Activated CD4-positive, alpha-beta T cell treated with anti-CD3 and anti-CD28 coated beads, Interleukin-2, amount 50 U/mL, for 1 hour (primary cell): ENCODE results near the gene EFHD2.
A peak's percentile ranks its signal among the peaks of the same experiment; 100 is the strongest.
"Not testable (repeated sequence)": the region's sequence is repeated elsewhere in the genome, so short reads cannot be mapped to it uniquely, and the experiment has no call there.

Source experiments
- DNase-seq: peaks from one replicate; pipeline ENCODE4 v3.0.0-alpha.2; 2020

EFHD2 gene

GRCh38 chr1:15389828-15390227 lies 19.9 kb upstream of the EFHD2 start:
- DNase-seq = not testable (repeated sequence)

- DNase-seq = no peak
Measured at GRCh38 chr1:15390667-15391066, 19.0 kb upstream of the EFHD2 start.

GRCh38 chr1:15391366-15391765 lies 18.3 kb upstream of the EFHD2 start:
- no peak for DNase-seq

- DNase-seq = no peak
Measured at GRCh38 chr1:15393475-15394257, 16.0 kb upstream of the EFHD2 start.

- no peak for DNase-seq
Measured at GRCh38 chr1:15394258-15394690, 15.4 kb upstream of the EFHD2 start.

GRCh38 chr1:15397236-15397635 lies 12.5 kb upstream of the EFHD2 start:
- no peak for DNase-seq

- DNase-seq = no peak
Measured at GRCh38 chr1:15399710-15400109, 10.0 kb upstream of the EFHD2 start.

GRCh38 chr1:15400627-15401026 lies 9.1 kb upstream of the EFHD2 start:
- DNase-seq = no peak

GRCh38 chr1:15401391-15402055 lies 8.2 kb upstream of the EFHD2 start:
- DNase-seq = no peak

- DNase-seq = no peak
Measured at GRCh38 chr1:15402809-15403450, 6.8 kb upstream of the EFHD2 start.

GRCh38 chr1:15403962-15404580 lies 5.6 kb upstream of the EFHD2 start:
- DNase-seq = no peak

GRCh38 chr1:15405106-15405850 lies 4.4 kb upstream of the EFHD2 start:
- no peak for DNase-seq

- no peak for DNase-seq
Measured at GRCh38 chr1:15406614-15407559, 2.8 kb upstream of the EFHD2 start.

- DNase-seq = no peak
Measured at GRCh38 chr1:15407580-15407979, 2.1 kb upstream of the EFHD2 start.

GRCh38 chr1:15408890-15409387 lies 749 bp upstream of the EFHD2 start:
- no peak for DNase-seq

GRCh38 chr1:15410223-15410883 lies 665 bp downstream of the EFHD2 start:
- no peak for DNase-seq

- no peak for DNase-seq
Measured at GRCh38 chr1:15410884-15411245, 1.2 kb downstream of the EFHD2 start.

GRCh38 chr1:15411593-15412137 lies 2.0 kb downstream of the EFHD2 start:
- no peak for DNase-seq

GRCh38 chr1:15412175-15412800 lies 2.6 kb downstream of the EFHD2 start:
- peak; percentile 36 for DNase-seq

GRCh38 chr1:15412843-15413242 lies 3.2 kb downstream of the EFHD2 start:
- no peak for DNase-seq
